Activated naive CD4-positive, alpha-beta T cell treated with anti-CD3 and anti-CD28 coated beads, Interleukin-2, amount 50 U/mL, for 16 hours (primary cell): ENCODE measurements around the gene RNLS.
"Not testable (repeated sequence)": the region's sequence is repeated elsewhere in the genome, so short reads cannot be mapped to it uniquely, and the experiment has no call there.

Source experiments
- DNase-seq: peaks from one replicate; pipeline ENCODE4 v3.0.0-alpha.2; 2020

The RNLS gene

DNA sequence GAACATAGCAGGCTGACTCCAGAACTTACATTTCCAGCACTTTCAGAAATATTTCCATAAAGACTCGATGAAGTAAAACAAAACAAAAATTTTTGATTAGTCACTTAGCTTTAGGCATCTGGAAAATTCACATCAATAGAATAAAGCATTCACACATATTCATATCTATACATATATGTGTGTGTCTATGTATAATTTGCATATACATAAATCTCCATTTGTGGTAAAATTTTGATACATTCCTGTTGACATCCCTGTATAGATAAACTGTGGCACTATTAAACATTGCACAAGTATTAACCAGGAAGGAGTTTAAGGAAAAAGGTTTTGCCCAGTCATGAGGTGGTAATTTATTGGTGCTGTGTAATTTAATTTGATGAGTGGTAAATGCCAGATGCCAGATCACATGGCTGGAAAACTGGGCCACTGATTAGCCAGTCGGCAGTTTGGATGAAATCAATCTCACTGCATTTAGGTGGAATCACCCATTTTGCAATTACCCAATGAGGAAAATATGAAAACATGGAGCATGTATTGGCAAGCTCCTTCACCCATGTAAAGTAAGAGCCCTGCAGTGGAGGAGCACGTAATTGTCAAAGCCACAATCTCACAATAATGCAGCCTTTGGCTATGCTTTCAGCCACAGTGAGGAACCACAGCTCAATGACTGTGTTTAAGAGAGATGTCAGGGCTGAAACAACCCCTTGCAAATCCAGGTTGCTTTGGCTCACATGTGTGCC lies 294.6 kb downstream of the RNLS start:
- DNase-seq = no peak

DNA sequence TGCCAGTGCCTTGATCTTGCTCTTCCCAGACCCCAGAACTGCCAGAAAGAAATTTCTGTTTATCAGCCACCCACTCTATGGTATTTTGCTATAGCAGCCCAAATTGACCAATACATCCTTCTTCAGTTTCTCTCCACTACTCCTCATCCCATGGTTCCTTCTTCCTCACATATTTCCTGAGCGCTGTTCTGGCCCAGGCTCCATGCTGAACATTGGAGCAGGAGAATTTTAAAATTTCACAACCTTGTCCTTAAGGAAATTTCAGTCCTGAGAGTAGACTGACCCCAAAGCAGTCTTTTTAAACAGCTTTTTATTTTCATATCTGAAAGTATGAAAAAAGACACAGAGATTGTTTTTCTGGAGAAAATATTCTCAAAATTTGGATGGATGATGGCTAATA lies 297.1 kb downstream of the RNLS start:
- DNase-seq = no peak

DNA sequence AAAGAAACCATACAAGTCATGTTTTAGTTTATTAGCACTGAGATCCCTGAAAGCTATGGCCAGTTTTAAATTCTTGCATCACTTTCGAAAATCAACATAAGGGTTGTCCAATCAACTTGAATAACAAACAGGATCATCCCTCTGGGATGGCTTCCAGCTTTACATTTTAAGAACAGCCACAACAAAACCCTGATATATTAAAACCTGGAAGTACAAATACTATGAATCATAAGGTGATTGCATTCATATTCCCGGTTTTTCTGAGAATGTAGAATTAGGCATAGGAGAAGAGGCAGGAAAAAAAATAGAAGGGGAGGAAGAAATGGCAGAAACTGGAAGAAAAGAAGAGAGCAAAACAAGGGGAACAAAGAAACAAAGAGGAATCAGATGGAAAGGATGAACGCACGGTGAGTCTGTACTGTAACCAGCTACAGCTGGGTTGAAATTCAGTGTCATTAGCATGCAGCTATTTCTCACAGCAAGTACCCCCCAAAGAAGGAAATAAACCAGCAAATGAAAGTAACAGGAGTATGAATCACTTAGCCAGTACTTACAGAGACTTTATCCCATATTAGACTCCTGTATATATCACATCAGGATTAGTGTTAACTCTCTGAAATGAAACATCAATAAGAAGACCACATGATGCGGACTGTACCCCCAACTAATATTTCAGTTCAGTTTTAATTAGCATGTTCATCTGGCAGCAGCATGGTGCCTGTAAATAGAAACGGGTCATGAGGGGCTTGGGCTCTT lies 301.3 kb downstream of the RNLS start:
- no peak for DNase-seq

DNA sequence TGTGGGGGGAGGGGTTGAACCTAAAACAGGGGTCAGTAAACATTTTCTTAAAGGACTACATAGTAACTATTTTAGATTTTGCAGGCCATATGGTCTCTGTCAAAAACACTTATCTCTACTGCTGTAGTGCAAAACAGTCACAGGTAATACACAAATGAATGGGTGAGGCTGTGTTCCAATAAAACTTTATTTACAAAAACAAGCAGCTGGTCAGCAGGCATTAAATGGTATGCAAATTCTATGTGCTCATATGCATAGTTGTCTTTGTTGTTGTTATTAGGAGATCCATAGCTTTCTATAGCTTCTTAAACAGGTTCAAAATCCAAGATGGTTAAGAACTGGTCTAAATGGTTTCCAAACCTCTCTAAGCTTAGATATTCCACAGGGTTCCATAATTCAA lies 302.6 kb downstream of the RNLS start:
- no peak for DNase-seq

DNA sequence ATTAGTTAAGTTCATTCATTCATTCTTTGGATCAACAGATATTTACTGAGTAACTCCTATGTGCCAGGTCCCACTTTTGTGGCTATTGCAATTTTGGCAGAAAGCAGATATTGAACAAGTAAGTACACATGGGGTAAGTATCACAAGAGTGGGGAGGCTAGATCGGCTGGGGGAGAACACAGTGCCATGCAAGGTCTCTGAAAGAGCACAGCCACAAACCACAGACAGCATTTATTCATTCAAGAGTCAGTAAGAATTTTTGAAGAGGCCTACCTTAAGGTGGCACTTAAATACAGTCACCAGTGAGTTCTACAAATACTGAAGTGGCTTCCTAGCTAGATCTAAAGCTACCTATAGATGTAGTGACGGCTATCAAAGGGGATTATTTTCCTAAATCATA lies 304.2 kb downstream of the RNLS start:
- DNase-seq = no peak

- not testable (repeated sequence) for DNase-seq
Measured at GRCh38 chr10:88276945-88277344, 306.2 kb downstream of the RNLS start.

DNA sequence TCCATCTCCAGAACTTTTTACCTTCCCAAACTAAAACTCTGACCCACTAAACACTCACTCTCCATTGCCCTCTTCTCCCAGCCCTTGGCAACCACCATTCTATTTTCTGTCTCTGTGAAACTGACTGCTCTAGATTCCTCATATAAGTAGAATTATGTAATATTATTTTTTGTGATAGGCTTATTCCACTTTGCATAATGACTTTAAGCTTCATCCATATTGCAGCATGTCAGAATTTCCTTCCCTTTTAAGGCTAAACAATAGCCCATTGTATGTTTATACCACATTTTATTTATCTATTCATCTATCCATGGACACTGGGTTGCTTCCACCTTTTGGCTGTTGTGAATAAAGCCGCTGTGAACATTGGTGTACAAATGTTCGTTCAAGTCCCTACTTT lies 308.8 kb downstream of the RNLS start:
- no peak for DNase-seq

GRCh38 chr10:88273567-88273966 lies 309.6 kb downstream of the RNLS start:
- no peak for DNase-seq

DNA sequence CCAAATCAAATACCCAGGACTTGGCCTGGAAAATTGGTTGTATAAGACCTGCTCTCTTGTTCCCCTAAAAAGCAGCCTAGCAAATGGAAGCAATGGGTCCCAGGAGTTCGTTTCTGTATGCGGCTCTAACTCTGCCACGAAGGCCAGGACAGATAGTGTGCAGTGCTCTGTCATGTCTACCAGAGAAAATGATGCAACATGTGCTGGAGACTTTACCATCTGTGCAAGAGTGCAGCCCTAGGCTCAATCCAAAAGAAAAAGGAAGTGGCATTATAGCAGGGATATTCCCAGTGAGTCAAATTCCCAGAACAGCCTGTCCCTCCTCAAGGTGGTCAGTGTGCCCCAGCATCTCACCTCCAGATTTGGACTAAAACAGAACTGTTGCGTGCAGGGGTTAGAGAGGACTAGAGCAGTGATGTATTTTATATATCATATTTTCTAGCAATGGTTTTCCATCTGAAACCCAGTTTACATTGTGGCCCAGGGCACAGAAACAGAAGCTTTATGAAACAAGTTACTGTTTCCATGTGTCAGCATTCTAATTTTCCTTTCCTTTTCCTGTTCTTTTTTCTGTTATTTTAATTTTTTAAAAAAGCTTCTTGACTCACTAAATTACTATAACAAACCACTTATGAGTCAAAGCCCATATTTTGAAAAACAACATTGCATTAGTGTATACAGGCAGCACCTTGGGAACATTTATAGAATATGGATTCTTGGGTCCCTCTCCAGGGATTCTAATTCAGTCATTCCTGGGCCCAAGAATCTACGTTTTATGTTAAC lies 311.2 kb downstream of the RNLS start:
- DNase-seq = no peak

- peak; percentile 12 for DNase-seq
Measured at GRCh38 chr10:88270871-88271713, 312.0 kb downstream of the RNLS start.

DNA sequence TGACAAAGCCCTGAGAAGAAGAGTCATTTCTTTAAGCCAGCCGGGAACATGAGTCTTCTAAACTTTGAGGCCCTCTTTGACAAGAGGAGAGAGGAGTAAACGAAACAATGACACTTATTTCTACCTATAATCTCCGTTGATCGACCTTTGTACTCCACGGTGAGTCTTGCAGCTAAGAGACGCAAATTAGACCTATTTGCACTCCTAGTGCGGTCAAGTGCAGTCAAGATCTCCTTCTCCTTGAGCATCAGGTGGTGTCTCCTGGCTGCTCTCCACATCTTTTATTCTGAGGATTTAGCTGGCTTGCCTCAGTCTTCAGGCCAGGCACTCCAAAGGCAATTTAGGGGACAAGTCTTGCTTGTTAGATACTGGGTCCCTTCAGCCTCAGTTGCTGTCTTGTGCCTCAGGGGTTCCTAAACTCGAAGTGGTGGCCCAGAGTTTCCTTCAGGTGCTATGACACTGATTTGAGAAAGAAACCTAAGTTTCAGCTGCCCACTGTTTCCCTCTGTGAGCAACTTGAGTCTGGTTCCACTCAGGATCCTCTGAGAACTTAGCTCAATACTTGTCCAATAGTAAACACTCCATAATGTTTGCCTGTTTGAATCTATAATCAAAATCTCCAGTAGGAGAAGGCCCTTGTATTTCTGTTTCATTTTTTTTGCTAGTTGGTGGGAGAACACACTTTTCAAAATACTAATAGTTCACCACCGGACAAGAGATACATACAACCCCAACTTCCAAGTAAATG lies 312.9 kb downstream of the RNLS start:
- DNase-seq = no peak

GRCh38 chr10:88262591-88263234 lies 320.4 kb downstream of the RNLS start:
- no peak for DNase-seq

- DNase-seq = no peak
Measured at GRCh38 chr10:88261152-88261551, 322.0 kb downstream of the RNLS start.

GRCh38 chr10:88260329-88261051 lies 322.6 kb downstream of the RNLS start:
- no peak for DNase-seq

- no peak for DNase-seq
Measured at GRCh38 chr10:88259381-88259780, 323.7 kb downstream of the RNLS start.

- no peak for DNase-seq
Measured at GRCh38 chr10:88256886-88257285, 326.2 kb downstream of the RNLS start.

DNA sequence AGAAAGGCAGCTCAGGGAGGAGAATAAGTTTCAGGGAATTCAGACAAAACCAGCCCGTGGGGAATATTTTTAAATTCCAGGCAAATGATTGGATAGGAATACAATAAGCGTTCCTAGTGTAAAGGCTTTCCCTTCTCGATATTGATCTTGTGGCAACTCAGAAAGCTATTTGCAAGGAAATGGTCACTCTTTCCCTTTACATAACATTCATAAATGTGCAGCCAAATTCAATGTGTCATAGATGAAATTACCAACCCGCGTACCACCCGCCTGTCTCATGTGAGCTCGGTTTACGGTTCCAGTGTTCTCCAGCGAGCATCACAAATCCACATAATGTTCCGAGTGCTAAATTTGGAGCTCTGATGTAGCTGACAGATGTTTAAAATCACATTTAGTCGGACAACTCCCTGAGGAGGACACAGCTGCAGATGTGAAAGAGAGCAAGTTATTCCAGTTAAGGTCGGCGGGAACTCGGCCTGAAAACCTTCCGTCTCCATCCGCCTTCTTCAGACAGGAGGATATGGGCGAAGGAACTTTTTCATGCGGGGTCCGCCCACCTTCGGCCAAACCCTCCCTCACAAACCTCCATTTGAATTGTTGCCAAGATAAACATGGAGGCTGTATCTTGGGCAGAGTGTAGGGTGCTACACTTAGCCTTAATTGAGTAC lies 327.0 kb downstream of the RNLS start:
- no peak for DNase-seq

- DNase-seq = no peak
Measured at GRCh38 chr10:88254091-88254490, 329.0 kb downstream of the RNLS start.

- no peak for DNase-seq
Measured at GRCh38 chr10:88253622-88254021, 329.5 kb downstream of the RNLS start.

- DNase-seq = no peak
Measured at GRCh38 chr10:88253128-88253527, 330.0 kb downstream of the RNLS start.
